Measurements from ENCODE around the gene CNPY3. TPM values are rescaled to one million over a fixed set of nuclear protein-coding genes. Genes with fewer than 3 reads are reported as not detected.

CNPY3 gene
- polyA plus RNA-seq, 1 donor (not counting 4 experiments of a cell fraction or from before 2014, with no cell fraction given) = 19.7 TPM

- Histone ChIP-seq H3K9me3 (ENCODE audit: control insufficient read depth, low read depth, low read length) (no peaks in the 10 kb centered on the region), H3K4me1 (ENCODE audit: control insufficient read depth, extremely low read depth, insufficient read depth, low read length) (peaks cover 19% of the 10 kb centered on the region), H2AFZ (ENCODE audit: control insufficient read depth, low read length) (no peak overlapping the region), H3K79me2 (ENCODE audit: control insufficient read depth, insufficient read depth, low read length) (peaks cover 1% of the 10 kb centered on the region), H4K20me1 (ENCODE audit: control insufficient read depth, extremely low read depth, insufficient read depth, low read length) (no peaks in the 10 kb centered on the region), H3K9ac (ENCODE audit: control insufficient read depth, extremely low read depth, insufficient read depth, low read length) (no peak overlapping the region), H3K27me3 (ENCODE audit: control insufficient read depth, extremely low read depth, insufficient read depth, low read length) (no peaks in the 10 kb centered on the region), H3K4me3 (ENCODE audit: control insufficient read depth in 2 of 3, extremely low read depth in 1 of 3, insufficient read depth in 2 of 3, low read depth in 1 of 3, low read length in 3 of 3) (no peak overlapping the region), H3K9me1 (ENCODE audit: control insufficient read depth, extremely low read depth, insufficient read depth, low read length) (peaks cover 3% of the 10 kb centered on the region), H3K36me3 (ENCODE audit: control insufficient read depth in 2 of 2, extremely low read depth in 1 of 2, insufficient read depth in 2 of 2, low read length in 2 of 2) (peaks cover 10 to 12% of the 10 kb centered on the region in 2 experiments), H3K27ac (ENCODE audit: control insufficient read depth, insufficient read depth, low read length) (no peak overlapping the region), H3K4me2 (ENCODE audit: control insufficient read depth, extremely low read depth, insufficient read depth, low read depth, low read length) (no peak overlapping the region)
- no peak for DNase-seq (ENCODE audit: low read depth, low spot score)
- FAIRE-seq = no peak
- TF ChIP-seq CTCF (optimal IDR thresholded peaks at IDR 0.05 in 1 of 3, IDR thresholded peaks at IDR 0.05 in 1 of 3, conservative IDR thresholded peaks at IDR 0.05 in 1 of 3; ENCODE audit: extremely low read depth in 1 of 3, insufficient read depth in 2 of 3, low read length in 3 of 3) = no peak
- dilution Hi-C loops (cut with MboI; ENCODE audit: extremely low pct_ligation_motif_present, low sequenced_read_pairs) = no loop called here
Measured at GRCh38 chr6:42971746-42972327, 42.6 kb downstream of the CNPY3 start.

GRCh38 chr6:42973926-42974325 lies 44.6 kb downstream of the CNPY3 start:
- H3K4me1 ChIP-seq (ENCODE audit: control insufficient read depth, extremely low read depth, insufficient read depth, low read length) = peaks cover 25% of the 10 kb centered on the region
- no peaks in the 10 kb centered on the region for H3K27me3 ChIP-seq (ENCODE audit: control insufficient read depth, extremely low read depth, insufficient read depth, low read length)
- TF ChIP-seq CTCF (optimal IDR thresholded peaks at IDR 0.05 in 1 of 3, IDR thresholded peaks at IDR 0.05 in 1 of 3, conservative IDR thresholded peaks at IDR 0.05 in 1 of 3; ENCODE audit: extremely low read depth in 1 of 3, insufficient read depth in 2 of 3, low read length in 3 of 3) (no peak), EZH2 (IDR thresholded peaks at IDR 0.05; ENCODE audit: low read length) (no peak)
- H3K27ac ChIP-seq (ENCODE audit: control insufficient read depth, insufficient read depth, low read length) = no peak overlapping the region
- H3K9me1 ChIP-seq (ENCODE audit: control insufficient read depth, extremely low read depth, insufficient read depth, low read length) = peaks cover 3% of the 10 kb centered on the region
- DNase-seq (ENCODE audit: low read depth, low spot score) (no peak), FAIRE-seq (no peak)
- H2AFZ ChIP-seq (ENCODE audit: control insufficient read depth, low read length) = no peak overlapping the region
- no peak overlapping the region for H3K4me3 ChIP-seq (ENCODE audit: control insufficient read depth in 2 of 3, extremely low read depth in 1 of 3, insufficient read depth in 2 of 3, low read depth in 1 of 3, low read length in 3 of 3)
- no peak overlapping the region for H3K9ac ChIP-seq (ENCODE audit: control insufficient read depth, extremely low read depth, insufficient read depth, low read length)
- no peak overlapping the region for H3K4me2 ChIP-seq (ENCODE audit: control insufficient read depth, extremely low read depth, insufficient read depth, low read depth, low read length)
- peaks cover 4 to 6% of the 10 kb centered on the region in 2 experiments for H3K36me3 ChIP-seq (ENCODE audit: control insufficient read depth in 2 of 2, extremely low read depth in 1 of 2, insufficient read depth in 2 of 2, low read length in 2 of 2)
- no peaks in the 10 kb centered on the region for H3K9me3 ChIP-seq (ENCODE audit: control insufficient read depth, low read depth, low read length)
- H3K79me2 ChIP-seq (ENCODE audit: control insufficient read depth, insufficient read depth, low read length) = peaks cover 20% of the 10 kb centered on the region
- dilution Hi-C loops (cut with MboI; ENCODE audit: extremely low pct_ligation_motif_present, low sequenced_read_pairs) = no loop called here
- H4K20me1 ChIP-seq (ENCODE audit: control insufficient read depth, extremely low read depth, insufficient read depth, low read length) = no peaks in the 10 kb centered on the region

All from keratinocyte (primary cell).